ENCODE measurements around the gene SCUBE1. TPM values are rescaled to one million over a fixed set of nuclear protein-coding genes. Genes with fewer than 3 reads are reported as not detected.

SCUBE1 gene
- total RNA-seq, 3 donors from 2014 or later (not counting 1 experiment from before 2014, with no cell fraction given) = 0.05 to 1.2 (median 0.11) TPM

DNA sequence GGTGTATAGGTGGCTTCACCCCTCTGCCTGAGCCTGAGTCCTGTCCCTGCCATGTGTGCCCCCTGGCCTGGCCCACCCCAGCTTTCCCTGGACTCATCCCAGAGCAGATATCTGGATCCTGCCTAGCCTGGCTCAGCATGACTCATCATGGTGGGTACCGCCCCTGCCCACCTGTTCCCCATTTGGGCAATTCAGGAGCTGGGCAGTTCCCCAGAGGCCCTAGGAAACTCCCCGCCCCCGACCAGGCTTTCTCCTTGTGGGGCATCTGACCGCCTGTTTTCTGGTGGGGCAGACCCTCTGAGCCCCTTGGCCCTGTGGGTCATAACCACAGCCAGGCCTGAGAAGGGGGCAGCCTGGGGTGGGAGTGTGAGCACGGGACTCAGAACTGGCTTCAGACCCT lies 187.4 kb downstream of the SCUBE1 start:
- Mint-ChIP-seq H3K27ac (no peak overlapping the region), H3K4me1 (peaks cover 16 to 29% of the 10 kb centered on the region in 2 donors), H3K36me3 (no peaks in the 10 kb centered on the region), H3K9me3 (no peaks in the 10 kb centered on the region), H3K27me3 (ENCODE audit: low read depth in 2 of 2) (no peaks in the 10 kb centered on the region), H3K4me3 (no peak overlapping the region)
- intact Hi-C loops (cut with micrococcal nuclease) = no loop called here
- TF ChIP-seq, protein P1, sequence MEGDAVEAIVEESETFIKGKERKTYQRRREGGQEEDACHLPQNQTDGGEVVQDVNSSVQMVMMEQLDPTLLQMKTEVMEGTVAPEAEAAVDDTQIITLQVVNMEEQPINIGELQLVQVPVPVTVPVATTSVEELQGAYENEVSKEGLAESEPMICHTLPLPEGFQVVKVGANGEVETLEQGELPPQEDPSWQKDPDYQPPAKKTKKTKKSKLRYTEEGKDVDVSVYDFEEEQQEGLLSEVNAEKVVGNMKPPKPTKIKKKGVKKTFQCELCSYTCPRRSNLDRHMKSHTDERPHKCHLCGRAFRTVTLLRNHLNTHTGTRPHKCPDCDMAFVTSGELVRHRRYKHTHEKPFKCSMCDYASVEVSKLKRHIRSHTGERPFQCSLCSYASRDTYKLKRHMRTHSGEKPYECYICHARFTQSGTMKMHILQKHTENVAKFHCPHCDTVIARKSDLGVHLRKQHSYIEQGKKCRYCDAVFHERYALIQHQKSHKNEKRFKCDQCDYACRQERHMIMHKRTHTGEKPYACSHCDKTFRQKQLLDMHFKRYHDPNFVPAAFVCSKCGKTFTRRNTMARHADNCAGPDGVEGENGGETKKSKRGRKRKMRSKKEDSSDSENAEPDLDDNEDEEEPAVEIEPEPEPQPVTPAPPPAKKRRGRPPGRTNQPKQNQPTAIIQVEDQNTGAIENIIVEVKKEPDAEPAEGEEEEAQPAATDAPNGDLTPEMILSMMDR (IDR thresholded peaks at IDR 0.05) = no peak
- peaks cover 2% of the 10 kb centered on the region for H3K36me3 ChIP-seq (ENCODE audit: control insufficient read depth, insufficient read depth, low read length)
- no peaks in the 10 kb centered on the region for H3K9me3 ChIP-seq (ENCODE audit: control insufficient read depth, insufficient read depth, low read length)
- H3K4me1 ChIP-seq (ENCODE audit: control insufficient read depth, insufficient read depth, low read length) = peaks cover 38% of the 10 kb centered on the region
- DNase-seq = no peak
- ATAC-seq = no peak
- 76% methylated on average over 5 of the region's 5 CpGs for WGBS (ENCODE audit: insufficient coverage)
- H3K27me3 ChIP-seq (ENCODE audit: control insufficient read depth, insufficient read depth, low read length) = no peaks in the 10 kb centered on the region
- H3K4me3 ChIP-seq (ENCODE audit: low read length) = no peak overlapping the region
- H3K27ac ChIP-seq (ENCODE audit: low read length) = no peak overlapping the region

GRCh38 chr22:43154887-43155536 lies 188.2 kb downstream of the SCUBE1 start:
- Mint-ChIP-seq H3K27me3 (ENCODE audit: low read depth in 2 of 2) (no peaks in the 10 kb centered on the region), H3K4me3 (no peak overlapping the region), H3K27ac (no peak overlapping the region), H3K9me3 (no peaks in the 10 kb centered on the region), H3K36me3 (no peaks in the 10 kb centered on the region), H3K4me1 (peaks cover 22 to 31% of the 10 kb centered on the region in 2 donors)
- WGBS (ENCODE audit: insufficient coverage) = 92% methylated on average over 27 of the region's 27 CpGs
- no peaks in the 10 kb centered on the region for H3K27me3 ChIP-seq (ENCODE audit: control insufficient read depth, insufficient read depth, low read length)
- H3K27ac ChIP-seq (ENCODE audit: low read length) = no peak overlapping the region
- ATAC-seq (no peak), DNase-seq (no peak)
- intact Hi-C loops (cut with micrococcal nuclease) = loop anchor here (5.0 kb wide), 1 partner anchor 32 kb away; the partner anchor contains the start of gene TTLL12
- peaks cover 42% of the 10 kb centered on the region for H3K4me1 ChIP-seq (ENCODE audit: control insufficient read depth, insufficient read depth, low read length)
- H3K36me3 ChIP-seq (ENCODE audit: control insufficient read depth, insufficient read depth, low read length) = no peaks in the 10 kb centered on the region
- no peaks in the 10 kb centered on the region for H3K9me3 ChIP-seq (ENCODE audit: control insufficient read depth, insufficient read depth, low read length)
- TF ChIP-seq, protein P1 (IDR thresholded peaks at IDR 0.05) = no peak
- H3K4me3 ChIP-seq (ENCODE audit: low read length) = no peak overlapping the region

GRCh38 chr22:43153899-43154298 lies 189.3 kb downstream of the SCUBE1 start:
- Histone ChIP-seq H3K27ac (ENCODE audit: low read length) (no peak overlapping the region), H3K9me3 (ENCODE audit: control insufficient read depth, insufficient read depth, low read length) (no peaks in the 10 kb centered on the region), H3K4me1 (ENCODE audit: control insufficient read depth, insufficient read depth, low read length) (peaks cover 47% of the 10 kb centered on the region), H3K27me3 (ENCODE audit: control insufficient read depth, insufficient read depth, low read length) (no peaks in the 10 kb centered on the region), H3K36me3 (ENCODE audit: control insufficient read depth, insufficient read depth, low read length) (no peaks in the 10 kb centered on the region), H3K4me3 (ENCODE audit: low read length) (no peak overlapping the region)
- DNase-seq (no peak), ATAC-seq (no peak)
- H3K27me3 Mint-ChIP-seq (ENCODE audit: low read depth in 2 of 2) = no peaks in the 10 kb centered on the region
- TF ChIP-seq, protein P1 (IDR thresholded peaks at IDR 0.05) = no peak
- intact Hi-C loops (cut with micrococcal nuclease) = loop anchor here (5.0 kb wide), 1 partner anchor 33 kb away; the partner anchor contains the start of gene TTLL12
- H3K4me3 Mint-ChIP-seq = no peak overlapping the region
- no peak overlapping the region for H3K27ac Mint-ChIP-seq
- H3K4me1 Mint-ChIP-seq = peaks cover 22 to 33% of the 10 kb centered on the region in 2 donors
- H3K36me3 Mint-ChIP-seq = no peaks in the 10 kb centered on the region
- WGBS (ENCODE audit: insufficient coverage) = 62% methylated on average over 8 of the region's 9 CpGs
- H3K9me3 Mint-ChIP-seq = no peaks in the 10 kb centered on the region
